H9 (cell line): Measurements from ENCODE around the gene SLC35B1. TPM values are rescaled to one million over a fixed set of nuclear protein-coding genes. Genes with fewer than 3 reads are reported as not detected.

ENCODE experiments used
- DNase-seq: peaks from one replicate; pipeline ENCODE4 v3.0.0-alpha.2; 2017
- H2AFZ ChIP-seq: one replicate; pipeline ENCODE4 v1.6.1; 2013; ENCODE audit warnings: mild to moderate bottlenecking, low read length, control low read depth, moderate library complexity
- H2AK5ac ChIP-seq: 2 replicates; pipeline ENCODE4 v1.6.1; 2013; ENCODE audit warnings: low read length, control low read depth, mixed read lengths; ENCODE audit not compliant: insufficient read length
- H2BK120ac ChIP-seq: one replicate; pipeline ENCODE4 v1.6.1; 2013; ENCODE audit warnings: low read depth, mild to moderate bottlenecking, low read length, control low read depth, inconsistent platforms; ENCODE audit not compliant: poor library complexity, severe bottlenecking
- H2BK12ac ChIP-seq: 2 replicates; pipeline ENCODE4 v1.6.1; 2013; ENCODE audit warnings: low read length, control low read depth, mixed read lengths, low read depth; ENCODE audit not compliant: insufficient read length
- H2BK15ac ChIP-seq: 2 replicates; pipeline ENCODE4 v1.6.1; 2013; ENCODE audit warnings: low read depth, low read length, control low read depth
- H2BK20ac ChIP-seq: one replicate; pipeline ENCODE4 v1.6.1; 2013; ENCODE audit warnings: low read depth, mild to moderate bottlenecking, low read length, control low read depth, inconsistent platforms; ENCODE audit not compliant: poor library complexity, severe bottlenecking
- H2BK5ac ChIP-seq: 2 replicates; pipeline ENCODE4 v1.6.1; 2013; ENCODE audit warnings: low read length, control low read depth, mixed read lengths; ENCODE audit not compliant: insufficient read length
- H3K14ac ChIP-seq: 2 replicates; pipeline ENCODE4 v1.6.1; 2013; ENCODE audit warnings: low read length, control low read depth; ENCODE audit not compliant: insufficient read depth
- H3K18ac ChIP-seq: 2 replicates; pipeline ENCODE4 v1.6.1; 2013; ENCODE audit warnings: low read depth, mild to moderate bottlenecking, mixed read lengths, low read length, control low read depth; ENCODE audit not compliant: insufficient read length
- H3K23ac ChIP-seq: 2 replicates; pipeline ENCODE4 v1.6.1; 2013; ENCODE audit warnings: low read length, control low read depth, mixed read lengths, low read depth; ENCODE audit not compliant: insufficient read length
- H3K23me2 ChIP-seq: 2 replicates; pipeline ENCODE4 v1.6.1; 2013; ENCODE audit warnings: low read depth, mild to moderate bottlenecking, mixed read lengths, low read length, control low read depth; ENCODE audit not compliant: insufficient read length, poor library complexity, severe bottlenecking
- H3K27ac ChIP-seq: 2 replicates; pipeline ENCODE4 v1.5.1; 2013; ENCODE audit warnings: low read length, control low read depth, mixed read lengths, low read depth; ENCODE audit not compliant: insufficient read length
- H3K27me3 ChIP-seq: 2 replicates; pipeline ENCODE4 v1.6.1; 2013; ENCODE audit warnings: low read length, control low read depth, inconsistent platforms; ENCODE audit not compliant: insufficient read depth
- H3K4ac ChIP-seq: 2 replicates; pipeline ENCODE4 v1.6.1; 2013; ENCODE audit warnings: low read depth, mild to moderate bottlenecking, control low read depth, inconsistent platforms, low read length, moderate library complexity
- H3K4me1 ChIP-seq: 2 replicates; pipeline ENCODE4 v1.6.1; 2013; ENCODE audit warnings: low read length, control low read depth, inconsistent platforms; ENCODE audit not compliant: insufficient read depth
- H3K4me2 ChIP-seq: 2 replicates; pipeline ENCODE4 v1.6.1; 2013; ENCODE audit warnings: low read length, control low read depth, mixed read lengths; ENCODE audit not compliant: insufficient read length, insufficient read depth
- H3K56ac ChIP-seq: 2 replicates; pipeline ENCODE4 v1.6.1; 2013; ENCODE audit warnings: low read depth, mild to moderate bottlenecking, mixed read lengths, low read length, control low read depth; ENCODE audit not compliant: insufficient read length
- H3K79me1 ChIP-seq: 2 replicates; pipeline ENCODE4 v1.6.1; 2013; ENCODE audit warnings: low read depth, mild to moderate bottlenecking, moderate library complexity, low read length, control low read depth, inconsistent platforms; ENCODE audit not compliant: insufficient read depth, poor library complexity, severe bottlenecking
- H3K79me2 ChIP-seq: 2 replicates; pipeline ENCODE4 v1.6.1; 2013; ENCODE audit warnings: low read length, control low read depth, inconsistent platforms; ENCODE audit not compliant: insufficient read depth
- H3K9ac ChIP-seq: 2 replicates; pipeline ENCODE4 v1.6.1; 2013; ENCODE audit warnings: low read length, control low read depth, mixed read lengths; ENCODE audit not compliant: insufficient read length; ENCODE audit errors: extremely low read depth
- H3K9me3 ChIP-seq: one replicate; pipeline ENCODE4 v1.6.1; 2013; ENCODE audit warnings: low read depth, low read length, inconsistent platforms; ENCODE audit not compliant: control insufficient read depth
- H3T11ph ChIP-seq: one replicate; pipeline ENCODE4 v1.6.1; 2013; ENCODE audit warnings: mild to moderate bottlenecking, low read length, control low read depth, inconsistent platforms
- H4K20me1 ChIP-seq: one replicate; pipeline ENCODE4 v1.6.1; 2013; ENCODE audit not compliant: control insufficient read depth, insufficient read length, insufficient read depth
- H4K5ac ChIP-seq: 2 replicates; pipeline ENCODE4 v1.6.1; 2013; ENCODE audit warnings: low read depth, mild to moderate bottlenecking, mixed read lengths, low read length, control low read depth; ENCODE audit not compliant: insufficient read length
- H4K8ac ChIP-seq: replicated peaks from 2 replicates; pipeline ENCODE4 v1.6.1; 2013; ENCODE audit warnings: low read length, control low read depth, mixed read lengths, low read depth; ENCODE audit not compliant: insufficient read length
- H4K91ac ChIP-seq: 2 replicates; pipeline ENCODE4 v1.6.1; 2013; ENCODE audit warnings: low read depth, mild to moderate bottlenecking, moderate library complexity, mixed read lengths, low read length, control low read depth; ENCODE audit not compliant: insufficient read length
- H3K27ac Mint-ChIP-seq, 3 experiments: 2 replicates in 2 of 3; 3 replicates in 1 of 3; pipeline ENCODE4 v1.8.0; 2020 to 2021; ENCODE audit warnings: mixed read lengths in 3 of 3, mild to moderate bottlenecking in 1 of 3, moderate library complexity in 1 of 3
- H3K27me3 Mint-ChIP-seq: 2 replicates; pipeline ENCODE4 v1.8.0; 2021; ENCODE audit warnings: low read depth, mild to moderate bottlenecking, moderate library complexity, mixed read lengths
- H3K36me3 Mint-ChIP-seq, 3 experiments: 2 replicates in 2 of 3; 3 replicates in 1 of 3; pipeline ENCODE4 v1.8.0; 2020 to 2021; ENCODE audit warnings: low read depth in 3 of 3, mixed read lengths in 3 of 3; ENCODE audit not compliant: insufficient read depth in 1 of 3
- H3K4me1 Mint-ChIP-seq, 2 experiments: 2 replicates each; pipeline ENCODE4 v1.8.0; 2020; ENCODE audit warnings: mixed read lengths in 2 of 2
- H3K4me3 Mint-ChIP-seq, 2 experiments: 2 replicates in 1 of 2; 3 replicates in 1 of 2; pipeline ENCODE4 v1.8.0; 2020 to 2021; ENCODE audit warnings: mild to moderate bottlenecking in 2 of 2, mixed read lengths in 2 of 2, moderate library complexity in 1 of 2
- H3K9me3 Mint-ChIP-seq, 2 experiments: 2 replicates in 1 of 2; 3 replicates in 1 of 2; pipeline ENCODE4 v1.8.0; 2020; ENCODE audit warnings: mild to moderate bottlenecking in 2 of 2, mixed read lengths in 2 of 2, moderate library complexity in 1 of 2
- WGBS: extraction: QIAGEN DNeasy Blood & Tissue Kit; methylation state at CpG from one replicate; pipeline ENCODE4 v1.1.7; 2013; ENCODE audit warnings: missing lambda C conversion rate, low lambda C conversion rate, mixed read lengths; ENCODE audit not compliant: insufficient read length; ENCODE audit errors: extremely low coverage; 5-methylcytosine and 5-hydroxymethylcytosine counted together
- total RNA-seq: library from RNA; stranded (reverse); gene quantifications from 2 replicates; pipeline ENCODE4 v1.2.1, GENCODE V29; 2021
- TF ChIP-seq, protein P1 (sequence below): fragments of 200-600 bp; sonication (generic); conservative IDR thresholded peaks from 3 replicates; pipeline ENCODE4 v1.8.0; 2021; ENCODE audit warnings: antibody characterized with exemption, mild to moderate bottlenecking

Gene SLC35B1
- total RNA-seq, 1 experiment from 2014 or later, result 58.9 TPM

DNA sequence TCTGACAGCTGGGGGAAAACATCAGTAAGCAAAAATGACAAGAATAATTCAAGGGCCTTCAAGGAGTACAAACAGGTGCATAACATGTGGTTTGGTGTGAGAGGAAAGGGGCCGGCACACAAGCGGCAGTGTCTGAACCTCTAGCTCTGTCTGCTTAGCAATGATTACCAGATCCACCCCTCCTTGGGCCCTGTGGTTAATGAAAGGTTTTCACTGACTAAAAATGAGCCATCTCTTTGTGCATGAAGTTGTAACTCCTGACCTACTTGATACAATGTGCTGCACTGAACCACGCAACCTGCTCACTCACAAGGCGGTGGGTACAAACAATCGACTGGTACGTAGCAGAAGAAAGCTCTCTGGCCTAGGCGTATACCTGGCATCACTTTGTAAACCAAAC is 41.0 kb upstream of the SLC35B1 start:
- H4K8ac ChIP-seq, result no peak overlapping the region
- H3K14ac ChIP-seq, result no peak overlapping the region
- H3K9ac ChIP-seq, result no peak overlapping the region
- no peaks in the 10 kb centered on the region for H3K9me3 ChIP-seq
- H3K27ac ChIP-seq, result no peak overlapping the region
- no peak overlapping the region for H3K23ac ChIP-seq
- no peak overlapping the region for H2BK15ac ChIP-seq
- H4K20me1 ChIP-seq, result no peaks in the 10 kb centered on the region
- no peak overlapping the region for H3K56ac ChIP-seq
- no peak overlapping the region; a peak in 1 of 7 replicates for H3K27ac Mint-ChIP-seq
- H3K79me1 ChIP-seq, result peaks cover 14% of the 10 kb centered on the region
- no peak for DNase-seq
- no peak overlapping the region for H2BK120ac ChIP-seq
- H3K4me3 Mint-ChIP-seq, result no peak overlapping the region
- no peaks in the 10 kb centered on the region for H3K27me3 ChIP-seq
- no peaks in the 10 kb centered on the region for H3K23me2 ChIP-seq
- TF ChIP-seq, protein P1, sequence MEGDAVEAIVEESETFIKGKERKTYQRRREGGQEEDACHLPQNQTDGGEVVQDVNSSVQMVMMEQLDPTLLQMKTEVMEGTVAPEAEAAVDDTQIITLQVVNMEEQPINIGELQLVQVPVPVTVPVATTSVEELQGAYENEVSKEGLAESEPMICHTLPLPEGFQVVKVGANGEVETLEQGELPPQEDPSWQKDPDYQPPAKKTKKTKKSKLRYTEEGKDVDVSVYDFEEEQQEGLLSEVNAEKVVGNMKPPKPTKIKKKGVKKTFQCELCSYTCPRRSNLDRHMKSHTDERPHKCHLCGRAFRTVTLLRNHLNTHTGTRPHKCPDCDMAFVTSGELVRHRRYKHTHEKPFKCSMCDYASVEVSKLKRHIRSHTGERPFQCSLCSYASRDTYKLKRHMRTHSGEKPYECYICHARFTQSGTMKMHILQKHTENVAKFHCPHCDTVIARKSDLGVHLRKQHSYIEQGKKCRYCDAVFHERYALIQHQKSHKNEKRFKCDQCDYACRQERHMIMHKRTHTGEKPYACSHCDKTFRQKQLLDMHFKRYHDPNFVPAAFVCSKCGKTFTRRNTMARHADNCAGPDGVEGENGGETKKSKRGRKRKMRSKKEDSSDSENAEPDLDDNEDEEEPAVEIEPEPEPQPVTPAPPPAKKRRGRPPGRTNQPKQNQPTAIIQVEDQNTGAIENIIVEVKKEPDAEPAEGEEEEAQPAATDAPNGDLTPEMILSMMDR, result no peak
- H3K4me1 ChIP-seq, result peaks cover 4% of the 10 kb centered on the region; the same call in 1 of the 2 replicates
- H2BK12ac ChIP-seq, result no peak overlapping the region
- no peak overlapping the region for H4K91ac ChIP-seq
- H3K9me3 Mint-ChIP-seq, result no peaks in the 10 kb centered on the region
- H2BK20ac ChIP-seq, result no peak overlapping the region
- H3K4me1 Mint-ChIP-seq, result peaks cover 5 to 18% of the 10 kb centered on the region in 2 experiments
- H2AK5ac ChIP-seq, result no peak overlapping the region
- no peak overlapping the region for H3K4ac ChIP-seq
- no peak overlapping the region for H4K5ac ChIP-seq
- WGBS, result no CpG with 5 or more reads among the region's 7 CpGs
- no peaks in the 10 kb centered on the region; the same call in 1 of the 2 replicates for H3K79me2 ChIP-seq
- peaks cover 1 to 12% (median 4%) of the 10 kb centered on the region in 3 experiments; a peak in 4 of 7 replicates for H3K36me3 Mint-ChIP-seq
- no peak overlapping the region for H2AFZ ChIP-seq
- H3T11ph ChIP-seq, result no peak overlapping the region
- H3K4me2 ChIP-seq, result no peak overlapping the region
- no peaks in the 10 kb centered on the region for H3K27me3 Mint-ChIP-seq
- H3K18ac ChIP-seq, result no peak overlapping the region
- H2BK5ac ChIP-seq, result no peak overlapping the region
